Activated T-helper 1 cell treated with Interleukin-2 at 50 U/mL for 16 hours (primary cell): Measurements from ENCODE around the gene ZFP36L2.

Experiments used
- DNase-seq: peaks from one replicate; pipeline ENCODE4 v3.0.0-alpha.2; 2020; ENCODE audit warnings: low read depth

The ZFP36L2 gene

DNA sequence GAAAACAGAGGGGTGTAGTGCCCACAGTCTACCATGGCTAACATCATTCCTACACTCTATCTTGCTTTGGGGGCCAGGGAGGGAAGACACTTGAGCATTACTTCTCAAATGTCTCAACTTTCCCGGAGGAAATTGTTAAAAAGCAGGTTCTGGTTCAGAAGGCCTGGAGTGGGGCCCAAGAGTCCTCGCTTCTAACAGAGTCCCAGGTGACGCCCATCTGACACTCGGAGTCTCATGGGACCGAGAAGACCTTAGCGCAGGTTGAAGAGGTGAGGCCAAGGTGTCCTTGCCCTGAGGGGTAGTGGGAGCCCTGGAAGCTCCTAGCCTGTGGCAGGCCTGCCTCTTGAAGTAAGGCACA is 40.1 kb downstream of the ZFP36L2 start:
- no peak for DNase-seq

DNA sequence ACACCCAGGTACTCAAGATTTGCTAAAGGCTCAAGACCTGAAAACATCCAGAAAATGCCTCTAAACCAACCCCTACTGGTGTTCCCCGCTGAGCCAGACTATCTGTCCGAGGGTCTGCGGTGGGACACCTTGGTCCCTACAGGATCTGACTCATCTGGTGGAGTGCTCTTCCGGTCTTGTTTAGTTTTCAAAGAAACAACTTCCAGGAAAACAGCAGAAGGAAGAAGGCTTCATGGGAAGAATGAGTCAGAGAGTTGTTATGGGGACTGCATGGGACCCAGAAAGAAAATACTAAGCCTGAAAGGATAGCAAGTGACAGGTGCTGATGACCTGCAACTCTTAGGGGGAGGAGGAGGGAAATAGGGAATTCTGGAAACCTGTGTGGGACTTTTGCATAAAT is 41.3 kb downstream of the ZFP36L2 start:
- DNase-seq = no peak

DNA sequence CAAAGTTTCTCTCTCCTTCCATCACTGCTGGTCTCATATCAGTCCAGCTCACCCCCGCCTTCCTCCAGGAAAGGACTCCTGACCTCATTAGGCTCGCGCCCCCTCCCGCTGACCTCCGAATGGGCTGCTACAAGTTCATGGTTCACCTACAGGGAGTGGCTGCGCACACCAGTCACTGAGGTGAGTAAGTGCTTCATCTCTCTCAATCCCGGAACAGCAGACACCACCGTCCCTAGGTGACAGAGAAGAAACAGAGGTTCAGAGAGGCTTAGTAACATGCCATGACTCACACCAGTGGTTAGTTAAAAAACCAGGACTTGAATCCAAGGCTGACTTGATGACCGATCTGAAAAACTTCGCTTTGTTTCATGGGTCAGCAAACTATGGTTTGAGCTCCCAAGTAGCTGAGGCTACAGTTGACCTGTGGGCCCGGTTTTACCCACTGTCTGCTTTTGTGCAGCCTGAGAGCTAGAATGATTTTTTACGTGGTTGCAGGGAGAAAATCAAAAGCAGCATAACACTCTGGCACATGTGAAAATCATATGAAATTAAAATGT is 42.0 kb downstream of the ZFP36L2 start:
- peak; percentile 38 for DNase-seq

DNA sequence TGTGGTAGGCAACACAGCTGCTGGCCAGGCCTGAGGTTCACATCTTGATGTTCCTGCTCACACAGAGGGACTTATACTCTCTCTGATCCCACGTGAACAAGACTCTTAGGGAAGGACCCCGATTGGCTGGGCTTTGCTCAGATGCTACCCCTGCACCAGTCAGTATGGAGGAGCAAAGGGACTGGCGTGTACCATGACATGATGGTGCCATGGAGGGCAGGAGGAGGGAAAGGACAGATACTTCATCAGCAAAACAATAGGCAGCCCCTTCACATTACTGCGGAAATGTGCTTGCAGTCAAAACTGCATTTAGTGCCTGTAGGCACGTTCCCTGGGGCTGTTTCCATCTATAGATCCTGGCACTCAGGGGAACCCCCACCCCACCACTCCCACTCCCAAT is 42.7 kb downstream of the ZFP36L2 start:
- no peak for DNase-seq

DNA sequence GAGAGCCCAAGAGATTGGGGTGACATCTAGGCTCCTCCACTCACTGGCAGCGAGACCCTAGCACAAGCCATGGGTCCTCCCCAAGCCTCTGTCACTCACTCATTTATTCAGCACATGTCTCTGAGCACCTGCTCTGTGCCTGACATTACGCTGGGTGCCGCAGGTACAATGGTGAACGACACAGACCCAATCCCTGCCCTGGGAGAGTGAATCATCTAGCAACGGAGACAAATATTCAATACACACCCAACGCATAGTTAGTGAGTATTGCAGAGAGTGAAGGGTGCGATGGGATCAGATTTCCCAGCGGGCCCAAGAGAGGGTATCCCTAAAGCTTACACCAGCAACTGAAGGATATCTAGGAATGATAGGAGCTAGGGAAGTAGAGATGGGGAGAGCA is 45.5 kb downstream of the ZFP36L2 start:
- no peak for DNase-seq

DNA sequence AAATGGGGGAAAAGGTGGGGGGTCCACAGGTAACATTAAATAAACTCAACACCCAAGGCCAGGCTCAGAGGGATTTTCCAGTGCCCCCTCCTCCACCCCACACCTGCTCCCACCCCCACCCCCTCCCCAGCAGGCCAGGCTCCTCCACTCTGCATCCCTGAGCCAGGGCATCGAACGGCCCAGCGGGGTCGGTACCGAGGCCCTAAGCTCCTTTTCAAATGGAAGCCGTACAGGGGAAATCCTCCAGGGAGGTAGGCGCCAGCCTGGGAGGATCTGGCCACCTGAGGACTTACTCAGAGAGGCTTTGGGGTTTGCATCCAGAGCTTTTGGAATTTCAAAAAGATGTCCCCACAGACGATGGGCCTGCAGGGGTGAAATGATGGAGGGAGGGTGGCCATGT is 46.5 kb downstream of the ZFP36L2 start:
- no peak for DNase-seq

DNA sequence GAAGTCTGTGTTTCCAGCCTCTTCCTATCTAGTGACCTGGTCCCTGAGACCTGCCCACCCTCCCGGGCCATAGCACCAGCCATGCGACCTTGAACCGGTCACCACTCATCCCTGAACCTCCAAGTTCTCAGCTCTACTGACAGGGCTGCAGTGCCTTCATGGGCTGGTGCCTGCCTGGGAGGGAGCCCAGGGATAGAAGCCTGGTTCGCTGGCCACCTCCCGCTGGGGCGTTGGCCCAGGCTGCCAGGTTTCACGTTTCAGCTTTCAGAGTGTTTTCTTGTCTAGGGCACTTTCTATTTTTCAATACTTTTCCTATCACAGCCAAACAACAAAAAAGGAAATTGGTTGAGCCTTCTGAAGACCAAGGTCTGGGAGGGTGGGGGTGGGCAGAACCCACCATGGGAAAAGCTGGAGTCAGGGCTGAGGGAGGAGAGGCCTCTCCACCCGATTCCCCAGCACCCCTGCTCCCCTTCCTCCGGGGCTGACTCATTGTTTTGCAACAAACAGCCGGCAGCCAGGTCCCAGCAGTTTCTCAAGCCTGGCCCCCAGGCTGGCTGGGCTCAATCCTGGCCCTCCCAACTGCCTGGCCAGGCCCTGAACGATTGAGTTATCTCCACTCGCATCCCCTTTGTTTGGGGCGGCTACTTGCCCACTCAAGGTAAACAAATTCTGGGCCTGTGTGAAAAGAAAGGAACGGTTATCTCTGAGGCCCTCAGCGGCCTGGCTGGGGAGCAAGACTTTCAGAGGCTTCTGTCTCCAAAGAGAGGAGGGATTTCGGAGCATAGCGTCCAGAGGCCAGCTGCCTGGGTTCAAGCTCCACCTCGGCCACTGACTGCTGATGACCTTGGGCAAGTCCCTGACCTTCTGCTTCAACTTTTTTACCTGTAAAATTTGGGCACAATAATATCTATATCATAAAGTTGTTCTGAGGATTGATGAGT is 47.5 kb downstream of the ZFP36L2 start:
- DNase-seq = peak; percentile 38

DNA sequence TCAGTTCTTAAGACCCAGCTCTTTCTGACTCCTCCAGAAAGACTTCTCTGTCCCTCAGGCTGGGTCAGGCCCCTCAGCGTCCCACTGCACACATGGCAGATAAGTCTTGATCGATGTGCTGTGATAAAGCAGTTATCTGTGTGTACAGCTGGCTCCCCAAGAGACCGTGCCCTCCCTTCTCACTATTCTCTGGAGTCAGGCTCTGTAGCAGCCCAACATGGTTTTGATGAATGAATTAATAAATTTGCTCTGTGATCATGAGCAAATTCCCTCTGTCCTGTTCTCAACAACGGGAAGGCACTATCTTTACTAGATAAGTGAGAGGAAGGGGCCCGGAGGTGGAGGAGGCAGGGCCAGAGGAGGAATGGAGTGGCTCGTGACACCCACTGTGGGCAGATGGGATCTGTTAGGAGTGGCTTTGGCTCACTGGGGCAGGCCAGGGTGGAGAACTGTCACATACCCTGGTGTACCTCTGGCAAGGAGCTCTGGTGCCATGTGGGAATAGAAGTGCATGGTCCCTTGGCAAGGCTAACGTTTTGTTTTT is 48.3 kb downstream of the ZFP36L2 start:
- DNase-seq = no peak

DNA sequence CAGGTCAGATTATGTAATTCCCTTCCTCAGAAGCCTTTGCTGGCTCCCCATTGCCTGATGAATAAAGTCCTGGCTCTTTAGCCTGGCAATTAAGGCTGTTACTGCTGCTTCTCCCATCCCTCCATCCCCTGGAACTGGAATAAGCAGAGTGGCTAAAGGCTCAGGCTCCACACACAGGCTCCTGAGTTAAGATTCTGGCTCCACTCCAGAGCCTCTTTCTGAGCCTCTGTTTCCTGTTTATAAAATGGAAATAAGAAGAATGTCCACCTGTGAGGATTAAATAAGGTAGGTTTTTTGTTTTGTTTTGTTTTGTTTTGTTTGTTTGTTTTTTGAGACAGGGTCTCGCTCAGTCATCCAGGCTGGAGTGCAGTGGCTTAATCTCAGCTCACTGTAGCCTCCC is 50.0 kb downstream of the ZFP36L2 start:
- no peak for DNase-seq

DNA sequence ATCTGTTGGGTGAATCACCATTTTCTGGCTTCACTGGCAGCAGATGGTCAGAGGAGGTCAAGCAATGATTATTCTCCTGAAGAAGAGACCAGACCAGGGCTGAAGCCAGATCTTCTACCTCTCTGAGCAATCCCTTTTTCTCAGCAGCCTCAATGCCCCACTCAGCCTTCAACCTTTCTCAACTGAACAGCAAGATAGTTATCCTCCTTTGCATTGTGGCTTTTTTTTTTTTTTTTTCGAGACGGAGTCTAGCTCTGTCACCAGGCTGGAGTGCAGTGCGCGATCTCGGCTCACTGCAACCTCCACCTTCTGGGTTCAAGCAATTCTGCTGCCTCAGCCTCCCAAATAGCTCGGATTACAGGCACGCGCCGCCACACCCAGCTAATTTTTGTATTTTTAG is 50.5 kb downstream of the ZFP36L2 start:
- DNase-seq = no peak

DNA sequence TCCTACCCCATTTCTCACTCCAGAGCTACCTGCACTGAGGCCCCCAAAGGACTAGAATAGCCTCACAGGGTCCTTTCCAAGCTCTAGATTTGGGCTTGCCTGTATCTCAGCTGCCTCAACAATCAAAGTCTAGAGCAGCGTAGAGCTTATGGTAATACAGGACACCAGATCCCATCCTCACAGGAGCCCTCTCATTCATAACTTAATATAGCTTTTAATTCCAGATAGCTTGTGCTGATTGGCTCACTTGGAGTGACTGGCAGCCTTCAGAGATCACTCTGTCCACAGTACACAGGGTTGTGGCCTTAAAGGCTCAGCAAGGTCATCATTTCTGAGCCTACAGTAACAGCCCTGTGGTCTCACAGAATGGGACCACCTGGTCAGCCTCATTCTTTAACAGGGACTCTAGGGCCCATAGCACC is 51.4 kb downstream of the ZFP36L2 start:
- DNase-seq = no peak

DNA sequence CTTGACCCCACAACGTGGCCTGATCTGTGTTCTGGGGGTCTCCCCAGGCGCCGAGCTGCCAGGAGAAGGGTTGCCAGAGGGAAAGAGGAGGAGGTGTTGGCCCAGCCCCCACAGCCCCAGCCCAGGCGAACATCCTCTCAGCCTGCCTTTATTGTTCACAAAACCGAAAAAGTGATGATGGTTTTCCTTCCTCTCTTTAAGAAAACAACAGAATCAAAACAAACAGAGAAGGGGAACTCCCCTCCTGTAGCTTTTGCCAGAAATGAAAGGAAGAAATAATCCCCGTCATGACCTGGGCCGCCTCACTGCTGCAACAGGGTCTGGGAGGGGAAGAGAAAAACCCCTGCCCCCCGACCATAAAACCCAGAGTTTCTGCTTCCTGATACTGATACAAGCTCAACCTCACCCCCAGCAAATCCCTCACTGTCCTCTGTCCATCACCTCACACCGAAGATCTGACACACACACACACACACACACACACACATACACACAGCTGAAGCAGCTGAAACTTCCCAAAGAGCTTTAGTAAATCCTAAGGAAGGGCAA is 52.0 kb downstream of the ZFP36L2 start:
- DNase-seq = peak; percentile 65
